Inflammatory macrophage (primary cell): ENCODE data around the gene CLIC1.

Source experiments
- DNase-seq, 2 donors: peaks; one replicate each; pipeline ENCODE4 v3.0.0-alpha.2; 2020 to 2022

Gene CLIC1

GRCh38 chr6:31700740-31701401 is 35.5 kb downstream of the CLIC1 start:
- no peak for DNase-seq

- DNase-seq, result no peak
These were observed 38.8 kb downstream of the CLIC1 start for GRCh38 chr6:31697555-31697954.

GRCh38 chr6:31693535-31693934 is 42.8 kb downstream of the CLIC1 start:
- DNase-seq, result peak in 1 of 2 donors; percentile 29

- DNase-seq, result no peak
These were observed 43.4 kb downstream of the CLIC1 start for GRCh38 chr6:31692886-31693285.

DNA sequence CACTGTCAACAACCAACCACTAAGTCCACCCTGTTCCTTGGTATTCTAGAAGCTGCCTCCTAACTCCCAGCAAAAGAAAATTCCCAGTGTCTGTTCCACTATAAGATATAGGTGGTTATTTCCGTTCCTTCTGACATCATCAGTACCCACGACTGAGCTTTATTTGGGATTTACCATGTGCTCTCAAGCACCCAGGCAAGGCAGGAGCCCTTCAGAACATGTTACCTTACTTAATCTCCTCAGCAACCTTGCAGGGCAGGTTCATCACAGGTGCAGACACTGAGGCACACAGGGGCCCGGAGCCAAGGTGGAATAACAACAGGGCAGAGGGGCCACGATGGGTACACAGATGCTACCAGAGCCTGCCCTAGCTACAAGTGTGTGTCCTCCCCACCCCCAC is 44.0 kb downstream of the CLIC1 start:
- no peak for DNase-seq

DNA sequence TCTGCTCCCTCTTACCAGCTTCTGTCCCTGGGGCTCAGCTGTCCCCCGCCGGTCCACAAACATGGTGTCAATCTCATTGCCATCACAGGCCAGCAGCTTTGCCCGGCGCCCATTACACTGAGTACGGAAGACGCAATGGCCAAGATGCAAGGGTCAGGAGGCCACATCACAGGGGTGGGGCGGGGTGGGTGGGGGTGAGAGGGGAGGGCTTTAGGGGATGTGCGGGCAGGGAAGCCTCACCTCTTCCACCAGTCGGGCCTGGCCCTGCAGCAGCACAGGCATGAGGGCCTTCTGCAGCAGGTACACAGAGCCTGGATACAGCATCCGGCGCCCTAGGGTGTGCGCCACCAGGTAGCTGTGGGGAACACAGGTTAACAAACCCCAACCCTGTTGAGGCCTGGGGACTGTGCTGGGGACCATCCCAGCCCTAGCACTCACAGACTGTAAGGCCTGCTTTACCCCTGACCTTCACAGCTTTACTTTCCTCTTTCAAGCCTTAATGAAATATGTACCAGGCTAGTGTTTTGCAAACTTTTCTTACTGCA is 44.7 kb downstream of the CLIC1 start:
- DNase-seq, result no peak

DNA sequence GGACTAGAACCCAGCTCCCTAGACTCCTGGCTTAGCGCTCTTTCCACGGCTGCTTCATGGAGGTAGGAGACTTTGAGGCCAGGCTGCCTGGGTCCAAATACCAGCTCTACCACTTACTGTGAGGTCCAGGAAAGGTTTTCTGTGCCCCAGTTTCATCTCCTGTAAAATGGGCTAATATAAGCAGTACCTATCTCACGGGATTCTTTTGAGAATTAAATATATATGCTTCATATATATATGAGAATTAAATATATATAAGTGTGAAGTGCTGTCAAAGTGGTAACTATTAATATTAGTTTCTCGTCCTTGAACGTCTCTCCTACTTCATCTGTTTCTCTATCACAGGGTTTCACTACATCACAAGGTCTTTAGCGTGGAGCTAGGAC is 45.3 kb downstream of the CLIC1 start:
- DNase-seq, result no peak

- peak in 1 of 2 donors; percentile 21 for DNase-seq
These were observed 45.9 kb downstream of the CLIC1 start for GRCh38 chr6:31690231-31691077.

- no peak for DNase-seq
These were observed 46.9 kb downstream of the CLIC1 start for GRCh38 chr6:31689249-31690110.

- no peak for DNase-seq
These were observed 48.3 kb downstream of the CLIC1 start for GRCh38 chr6:31687860-31688693.

GRCh38 chr6:31687321-31687720 is 49.0 kb downstream of the CLIC1 start:
- no peak for DNase-seq

DNA sequence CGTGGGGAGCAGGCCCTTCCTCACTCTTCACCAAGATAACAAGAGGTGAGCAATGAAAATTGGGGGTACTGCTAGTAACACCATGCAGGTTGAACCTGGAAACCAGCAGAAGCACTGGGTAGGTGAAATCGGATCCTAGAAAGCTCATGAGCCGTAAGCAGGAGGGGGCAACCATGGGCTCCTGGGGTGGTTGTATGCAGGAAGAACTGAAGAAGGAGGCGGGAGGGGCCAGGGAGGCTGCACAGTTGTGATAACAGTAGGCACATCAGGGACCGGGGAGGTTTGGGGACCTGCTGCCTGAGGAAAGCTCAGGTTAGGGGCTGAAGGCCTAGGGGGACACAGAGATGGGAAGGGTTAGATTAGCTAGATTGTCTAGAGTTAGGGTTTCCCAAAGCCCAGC is 49.8 kb downstream of the CLIC1 start:
- no peak for DNase-seq

DNA sequence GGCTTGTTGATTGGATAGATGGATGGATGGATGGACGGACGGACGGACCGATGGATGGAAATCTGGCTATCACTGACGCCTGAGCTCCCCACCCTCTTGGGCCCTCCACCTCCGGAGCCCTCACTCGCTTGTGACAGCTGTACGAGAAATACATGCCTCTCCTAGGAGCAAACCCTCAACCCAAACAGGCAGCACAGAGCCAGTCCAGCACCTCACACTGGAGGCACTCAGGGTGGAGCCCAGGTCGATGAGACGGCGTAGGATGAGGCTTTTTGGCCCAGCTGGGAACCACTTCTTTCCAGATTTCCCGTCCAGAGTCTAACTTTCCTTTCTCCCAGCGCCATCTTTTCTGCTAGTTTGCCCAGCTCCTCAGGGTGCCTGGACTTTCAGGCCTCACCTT is 52.7 kb downstream of the CLIC1 start:
- no peak for DNase-seq

DNA sequence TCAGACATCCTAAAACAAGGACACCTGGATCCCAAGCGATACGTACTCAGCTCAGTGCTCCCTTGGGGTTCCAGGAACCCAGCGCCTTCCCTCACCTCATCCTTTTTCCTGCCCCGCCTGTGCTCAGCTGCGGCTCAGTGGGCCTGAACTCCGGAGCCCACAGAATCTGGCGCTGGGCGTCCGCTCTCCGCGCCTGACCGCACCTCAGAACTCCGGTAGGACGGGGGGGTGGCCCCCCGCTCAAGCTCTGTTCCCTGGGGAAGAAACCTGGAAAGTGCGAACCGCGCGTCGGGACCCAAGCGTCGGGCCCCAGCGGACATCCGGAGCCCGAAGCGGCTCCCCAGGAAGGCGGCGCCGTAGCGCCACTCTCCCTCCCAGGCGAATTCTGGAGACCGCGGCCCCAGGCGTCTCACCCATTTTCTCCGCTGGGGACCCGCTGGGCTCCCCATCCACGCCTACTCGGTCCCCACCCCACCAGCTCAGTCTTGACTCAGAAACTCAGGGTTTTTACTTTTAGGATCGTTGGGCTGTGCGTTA is 55.1 kb downstream of the CLIC1 start:
- peak; percentile 40 to 47 for DNase-seq
